PC-9 (cell line): ENCODE measurements around the gene TRAF2.

Experiments used
- CTCF ChIP-seq: fragments of 200-600 bp; sonication (generic); conservative IDR thresholded peaks from 2 replicates; pipeline ENCODE4 v1.6.1; 2017; ENCODE audit warnings: mixed run types, antibody characterized with exemption, mild to moderate bottlenecking, moderate library complexity
- EZH2 ChIP-seq: fragments of 200-600 bp; sonication (generic); IDR thresholded peaks from 2 replicates; pipeline ENCODE4 v1.8.0; 2017; ENCODE audit warnings: antibody characterized with exemption, low read depth

- TF ChIP-seq CTCF (no peak), EZH2 (no peak)
Measured at GRCh38 chr9:136860529-136860928, 25.8 kb upstream of the TRAF2 start.
